ENCODE results near the gene TXN2. TPM values are rescaled to one million over a fixed set of nuclear protein-coding genes. Genes with fewer than 3 reads are reported as not detected.

Gene TXN2
- total RNA-seq, 4 donors from 2014 or later: 34.9 to 56.5 (median 47.2) TPM

- H3K4me1 ChIP-seq: peaks cover 39 to 82% (median 69%) of the 10 kb centered on the region in 4 donors
These were observed 8.8 kb downstream of the TXN2 start for GRCh38 chr22:36472689-36473088.

GRCh38 chr22:36471341-36471821 is 10.1 kb downstream of the TXN2 start:
- Histone ChIP-seq H3K9me3 (no peaks in the 10 kb centered on the region), H3K4me3 (peak overlapping the region; percentile 34 to 46 (median 40)), H3K4me1 (peaks cover 48 to 95% (median 82%) of the 10 kb centered on the region in 4 donors), H3K27ac (replicated peaks in 1 of 4) (peak overlapping the region; percentile 89 to 97 (median 92)), H3K36me3 (peaks cover 12 to 56% (median 50%) of the 10 kb centered on the region in 4 donors), H3K27me3 (no peaks in the 10 kb centered on the region)
- TF ChIP-seq POLR2A (IDR thresholded peaks at IDR 0.05; ENCODE audit: low read depth): peak; percentile 18
- no peak for TF ChIP-seq CTCF (IDR thresholded peaks at IDR 0.05)
- TF ChIP-seq EP300 (IDR thresholded peaks at IDR 0.05): peak; percentile 4
- peak; percentile 4 to 71 for TF ChIP-seq POLR2AphosphoS5 (IDR thresholded peaks at IDR 0.05)
- DNase-seq (ENCODE audit: extremely low spot score): no peak
- intact Hi-C loops (cut with DNase I): loop anchor here (2.0 kb wide), 1 partner anchor 171 kb away; no protein-coding TSS in a partner anchor
- 53% methylated on average over 14 of the region's 14 CpGs for WGBS

More at GRCh38 chr22:36472689-36473088, 8.8 kb downstream of the TXN2 start:
- TF ChIP-seq POLR2A (IDR thresholded peaks at IDR 0.05; ENCODE audit: low read depth): no peak
- no peak for TF ChIP-seq EP300 (IDR thresholded peaks at IDR 0.05)
- no peak for TF ChIP-seq CTCF (IDR thresholded peaks at IDR 0.05)
- no peak for TF ChIP-seq POLR2AphosphoS5 (IDR thresholded peaks at IDR 0.05)
- 57% methylated on average over 10 of the region's 13 CpGs for WGBS
- no peak for DNase-seq (ENCODE audit: extremely low spot score)
- peak overlapping the region; percentile 89 to 97 (median 92) for H3K27ac ChIP-seq (replicated peaks in 1 of 4)
- intact Hi-C loops (cut with DNase I): no loop called here
- H3K9me3 ChIP-seq: no peaks in the 10 kb centered on the region
- H3K27me3 ChIP-seq: no peaks in the 10 kb centered on the region
- H3K4me3 ChIP-seq: peak overlapping the region; percentile 29 to 46 (median 40)
- peaks cover 17 to 69% (median 59%) of the 10 kb centered on the region in 4 donors for H3K36me3 ChIP-seq

- H3K4me3 ChIP-seq: peak overlapping the region; percentile 34 to 46 (median 40)
- peaks cover 7 to 52% (median 46%) of the 10 kb centered on the region in 4 donors for H3K36me3 ChIP-seq
- no peaks in the 10 kb centered on the region for H3K9me3 ChIP-seq
- no peak for DNase-seq (ENCODE audit: extremely low spot score)
- H3K27me3 ChIP-seq: no peaks in the 10 kb centered on the region
- H3K27ac ChIP-seq (replicated peaks in 1 of 4): peak overlapping the region; percentile 89 to 97 (median 92)
- peaks cover 52 to 99% (median 86%) of the 10 kb centered on the region in 4 donors for H3K4me1 ChIP-seq
- TF ChIP-seq EP300 (IDR thresholded peaks at IDR 0.05): peak; percentile 19
- peak; percentile 85 to 89 for TF ChIP-seq POLR2AphosphoS5 (IDR thresholded peaks at IDR 0.05)
- no peak for TF ChIP-seq POLR2A (IDR thresholded peaks at IDR 0.05; ENCODE audit: low read depth)
- WGBS: 40% methylated on average over 6 of the region's 10 CpGs
- intact Hi-C loops (cut with DNase I): loop anchor here (2.0 kb wide), 1 partner anchor 170 kb away; no protein-coding TSS in a partner anchor
These were observed 10.5 kb downstream of the TXN2 start for GRCh38 chr22:36470994-36471331.

GRCh38 chr22:36470162-36470993 is 11.1 kb downstream of the TXN2 start:
- Histone ChIP-seq H3K4me1 (peaks cover 58 to 100% (median 92%) of the 10 kb centered on the region in 4 donors), H3K4me3 (peak overlapping the region; percentile 34 to 46 (median 40)), H3K27ac (replicated peaks in 1 of 4) (peak overlapping the region; percentile 89 to 97 (median 92)), H3K9me3 (no peaks in the 10 kb centered on the region), H3K36me3 (peaks cover 2 to 46% (median 40%) of the 10 kb centered on the region in 4 donors), H3K27me3 (no peaks in the 10 kb centered on the region)
- no peak for DNase-seq (ENCODE audit: extremely low spot score)
- TF ChIP-seq CTCF (IDR thresholded peaks at IDR 0.05) (peak in 2 of 3 experiments; percentile 92 to 97), POLR2AphosphoS5 (IDR thresholded peaks at IDR 0.05) (peak; percentile 67 to 84), EP300 (IDR thresholded peaks at IDR 0.05) (no peak)
- 28% methylated on average over 11 of the region's 14 CpGs for WGBS
- intact Hi-C loops (cut with DNase I): loop anchor here (2.0 kb wide), 1 partner anchor 170 kb away; no protein-coding TSS in a partner anchor

Data from esophagus muscularis mucosa (tissue), 4 donors.